ENCODE measurements around the gene ITGA3.

DNA sequence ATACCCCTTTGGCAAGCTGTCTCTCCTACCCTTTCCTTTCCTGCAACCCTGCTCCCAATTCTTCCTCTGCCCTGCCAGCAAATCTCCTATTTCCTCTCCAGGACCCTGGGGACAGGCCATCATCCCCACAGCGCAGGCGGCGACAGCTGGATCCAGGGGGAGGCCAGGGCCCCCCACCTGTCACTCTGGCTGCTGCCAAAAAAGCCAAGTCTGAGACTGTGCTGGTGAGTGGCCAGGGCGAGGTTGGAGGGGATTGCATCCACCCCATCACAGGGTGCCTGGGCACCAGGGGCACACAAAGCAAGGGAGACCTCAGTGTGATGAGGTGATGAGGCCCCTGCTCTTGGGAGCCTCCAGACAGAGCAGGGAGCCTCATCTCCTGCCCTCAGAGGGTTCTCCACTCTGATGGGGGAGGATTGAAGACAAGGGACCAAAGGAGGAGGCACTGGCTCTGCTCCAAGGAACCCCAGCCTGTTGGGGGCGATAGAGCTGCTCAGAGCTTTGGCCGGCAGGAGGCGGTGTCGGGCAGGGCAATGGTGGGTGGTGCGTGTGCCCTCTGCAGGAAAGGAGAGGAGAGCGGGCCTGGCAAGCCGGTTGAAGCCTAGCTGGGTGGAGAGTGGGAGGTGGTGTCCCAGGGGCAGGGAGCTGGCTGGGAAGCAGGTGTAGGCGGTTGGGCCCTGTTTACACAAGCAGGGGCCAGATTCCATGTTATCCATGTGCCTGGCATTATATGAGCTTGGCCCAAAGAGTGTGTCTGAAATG is 23.6 kb downstream of the ITGA3 start:
- TF ChIP-seq EZH2 (IDR thresholded peaks at IDR 0.05; ENCODE audit: insufficient read depth, poor library complexity, severe bottlenecking) = no peak
- TF ChIP-seq EZH2phosphoT487 (IDR thresholded peaks at IDR 0.05; ENCODE audit: insufficient read depth, low read depth) = no peak
